ENCODE data around the gene KCNAB2.

- TF ChIP-seq CTCF (IDR thresholded peaks at IDR 0.05) (no peak), POLR2A (IDR thresholded peaks at IDR 0.05) (no peak)
These were observed 5.7 kb downstream of the KCNAB2 start for GRCh38 chr1:6051423-6051822.

Measured in breast epithelium (tissue), 3 donors.